Osteoblast (primary cell): ENCODE results near the gene SCOC. TPM values are rescaled to one million over a fixed set of nuclear protein-coding genes. Genes with fewer than 3 reads are reported as not detected.

ENCODE experiments used
- DNase-seq: peaks from one replicate; pipeline ENCODE4 v3.0.0; 2011; ENCODE audit warnings: low spot score, mixed read lengths; ENCODE audit not compliant: insufficient read length; ENCODE audit errors: missing footprints
- H2AFZ ChIP-seq: 2 replicates; pipeline ENCODE4 v1.6.0; 2011; ENCODE audit warnings: mild to moderate bottlenecking, low read length
- H3K27ac ChIP-seq: 2 replicates; pipeline ENCODE4 v1.5.1; 2011; ENCODE audit warnings: mild to moderate bottlenecking, low read depth, low read length, moderate library complexity
- H3K27me3 ChIP-seq: 2 replicates; pipeline ENCODE4 v1.6.0; 2012; ENCODE audit warnings: mild to moderate bottlenecking, control low read depth, inconsistent platforms, low read length, moderate library complexity; ENCODE audit not compliant: insufficient read depth
- H3K36me3 ChIP-seq: 2 replicates; pipeline ENCODE4 v1.5.1; 2011; ENCODE audit warnings: mild to moderate bottlenecking, low read length, control low read depth, moderate library complexity; ENCODE audit not compliant: insufficient read depth
- H3K4me1 ChIP-seq: 2 replicates; pipeline ENCODE4 v1.5.1; 2011; ENCODE audit warnings: mild to moderate bottlenecking, low read length, control low read depth, moderate library complexity; ENCODE audit not compliant: insufficient read depth
- H3K4me2 ChIP-seq: 2 replicates; pipeline ENCODE4 v1.6.0; 2011; ENCODE audit warnings: mild to moderate bottlenecking, low read length; ENCODE audit not compliant: insufficient read depth
- H3K4me3 ChIP-seq: fragments of 200-600 bp; sonication (generic); 3 replicates; pipeline ENCODE4 v1.5.1; 2012; ENCODE audit warnings: mild to moderate bottlenecking, low read length, inconsistent platforms; ENCODE audit not compliant: insufficient read depth
- H3K79me2 ChIP-seq: 2 replicates; pipeline ENCODE4 v1.6.0; 2012; ENCODE audit warnings: mild to moderate bottlenecking, low read length, control low read depth, inconsistent platforms; ENCODE audit not compliant: insufficient read depth
- H3K9me3 ChIP-seq: 2 replicates; pipeline ENCODE4 v1.5.1; 2011; ENCODE audit warnings: low read depth, low read length, control low read depth
- H4K20me1 ChIP-seq: 2 replicates; pipeline ENCODE4 v1.6.0; 2012; ENCODE audit warnings: mild to moderate bottlenecking, low read length, control low read depth; ENCODE audit not compliant: insufficient read depth
- CTCF ChIP-seq: IDR thresholded peaks from 2 replicates; pipeline ENCODE4 v1.5.1; 2011; ENCODE audit warnings: mild to moderate bottlenecking, low read depth, low read length, moderate library complexity; ENCODE audit errors: extremely low read depth
- total RNA-seq: library from RNA; depleted of rRNA; stranded (reverse); fragments of >200 nt; gene quantifications from 2 replicates; pipeline ENCODE4 v1.2.3, GENCODE V29; 2012

The SCOC gene
- total RNA-seq, 1 donor = 57.9 TPM

GRCh38 chr4:140367738-140368137 lies 5.7 kb upstream of the SCOC start:
- Histone ChIP-seq H3K9me3 (no peaks in the 10 kb centered on the region), H3K4me3 (no peak overlapping the region), H3K4me1 (peaks cover 12% of the 10 kb centered on the region), H3K27me3 (peaks cover 3% of the 10 kb centered on the region), H3K79me2 (no peaks in the 10 kb centered on the region), H3K36me3 (no peaks in the 10 kb centered on the region), H3K4me2 (no peak overlapping the region), H2AFZ (no peak overlapping the region), H3K27ac (no peak overlapping the region), H4K20me1 (no peaks in the 10 kb centered on the region)
- TF ChIP-seq CTCF = no peak
- DNase-seq = no peak

GRCh38 chr4:140368686-140369085 lies 4.8 kb upstream of the SCOC start:
- no peak overlapping the region for H2AFZ ChIP-seq
- H3K4me3 ChIP-seq = no peak overlapping the region
- H3K79me2 ChIP-seq = peaks cover 2% of the 10 kb centered on the region
- H3K36me3 ChIP-seq = no peaks in the 10 kb centered on the region
- H3K9me3 ChIP-seq = no peaks in the 10 kb centered on the region
- H3K4me1 ChIP-seq = peaks cover 12% of the 10 kb centered on the region
- no peaks in the 10 kb centered on the region for H4K20me1 ChIP-seq
- no peak for DNase-seq
- H3K27ac ChIP-seq = no peak overlapping the region
- no peak overlapping the region for H3K4me2 ChIP-seq
- H3K27me3 ChIP-seq = no peaks in the 10 kb centered on the region
- no peak for TF ChIP-seq CTCF

GRCh38 chr4:140372751-140373327 lies 607 bp upstream of the SCOC start:
- TF ChIP-seq CTCF = no peak
- DNase-seq = peak; percentile 65

GRCh38 chr4:140374130-140374477 lies 658 bp downstream of the SCOC start:
- Histone ChIP-seq H3K4me1 (peaks cover 19% of the 10 kb centered on the region), H3K9me3 (no peaks in the 10 kb centered on the region), H3K79me2 (peaks cover 48% of the 10 kb centered on the region), H3K4me3 (peak overlapping the region; percentile 88), H3K27ac (peak overlapping the region; percentile 83), H3K27me3 (no peaks in the 10 kb centered on the region), H3K36me3 (peaks cover 3% of the 10 kb centered on the region), H4K20me1 (peaks cover 20% of the 10 kb centered on the region), H3K4me2 (peak overlapping the region; percentile 98), H2AFZ (peak overlapping the region; percentile 87)
- no peak for DNase-seq
- no peak for TF ChIP-seq CTCF

More at GRCh38 chr4:140372751-140373327, 607 bp upstream of the SCOC start:
- peaks cover 43% of the 10 kb centered on the region for H3K79me2 ChIP-seq
- H3K4me3 ChIP-seq = peak overlapping the region; percentile 88
- H3K36me3 ChIP-seq = peaks cover 3% of the 10 kb centered on the region
- H3K4me2 ChIP-seq = peak overlapping the region; percentile 97
- no peaks in the 10 kb centered on the region for H3K27me3 ChIP-seq
- peak overlapping the region; percentile 92 for H2AFZ ChIP-seq
- peaks cover 22% of the 10 kb centered on the region for H3K4me1 ChIP-seq
- H4K20me1 ChIP-seq = peaks cover 20% of the 10 kb centered on the region
- H3K27ac ChIP-seq = peak overlapping the region; percentile 48
- no peaks in the 10 kb centered on the region for H3K9me3 ChIP-seq
